Measurements from ENCODE around the gene NDUFS2. TPM values are rescaled to one million over a fixed set of nuclear protein-coding genes. Genes with fewer than 3 reads are reported as not detected.
A peak's percentile ranks its signal among the peaks of the same experiment; 100 is the strongest.

The NDUFS2 gene
- total RNA-seq, 1 experiment from 2014 or later, result 197 TPM

- DNase-seq (ENCODE audit: low spot score), result no peak
Measured at GRCh38 chr1:161195171-161195570, 7.0 kb upstream of the NDUFS2 start.

- DNase-seq (ENCODE audit: low spot score), result no peak
Measured at GRCh38 chr1:161196111-161196510, 6.1 kb upstream of the NDUFS2 start.

GRCh38 chr1:161196521-161197451 is 5.4 kb upstream of the NDUFS2 start:
- DNase-seq (ENCODE audit: low spot score), result no peak

GRCh38 chr1:161197560-161198193 is 4.5 kb upstream of the NDUFS2 start:
- no peak for DNase-seq (ENCODE audit: low spot score)

- no peak for DNase-seq (ENCODE audit: low spot score)
Measured at GRCh38 chr1:161198194-161198896, 3.8 kb upstream of the NDUFS2 start.

GRCh38 chr1:161198897-161199431 is 3.2 kb upstream of the NDUFS2 start, which contains the start of gene ADAMTS4:
Gene ADAMTS4, minus strand, starts transcription at chr1:161199054. Its CDS starts 427 bp downstream, at chr1:161198627.
- no peak for DNase-seq (ENCODE audit: low spot score)

- no peak for DNase-seq (ENCODE audit: low spot score)
Measured at GRCh38 chr1:161199506-161200139, 2.5 kb upstream of the NDUFS2 start.

GRCh38 chr1:161200421-161200991 is 1.7 kb upstream of the NDUFS2 start:
- DNase-seq (ENCODE audit: low spot score), result no peak

- DNase-seq (ENCODE audit: low spot score), result no peak
Measured at GRCh38 chr1:161200992-161201835, 953 bp upstream of the NDUFS2 start.

- DNase-seq (ENCODE audit: low spot score), result no peak
Measured at GRCh38 chr1:161206411-161207140, 4.4 kb downstream of the NDUFS2 start.

GRCh38 chr1:161207173-161207572 is 5.0 kb downstream of the NDUFS2 start:
- no peak for DNase-seq (ENCODE audit: low spot score)

- peak; percentile 83 for DNase-seq (ENCODE audit: low spot score)
Measured at GRCh38 chr1:161209790-161210409, 7.7 kb downstream of the NDUFS2 start.

GRCh38 chr1:161214369-161214768 is 12.2 kb downstream of the NDUFS2 start:
- DNase-seq (ENCODE audit: low spot score), result no peak

GRCh38 chr1:161215076-161215475 is 12.9 kb downstream of the NDUFS2 start, which contains the start of gene FCER1G:
Gene FCER1G, plus strand, starts transcription at chr1:161215295. Its CDS starts 27 bp downstream, at chr1:161215322.
- no peak for DNase-seq (ENCODE audit: low spot score)

GRCh38 chr1:161216945-161217712 is 15.0 kb downstream of the NDUFS2 start:
- peak; percentile 73 for DNase-seq (ENCODE audit: low spot score)

GRCh38 chr1:161217831-161218230 is 15.7 kb downstream of the NDUFS2 start:
- no peak for DNase-seq (ENCODE audit: low spot score)

- DNase-seq (ENCODE audit: low spot score), result no peak
Measured at GRCh38 chr1:161218301-161219077, 16.3 kb downstream of the NDUFS2 start.

Data from A172 (cell line).